ENCODE data around the gene EIF4ENIF1. TPM values are rescaled to one million over a fixed set of nuclear protein-coding genes. Genes with fewer than 3 reads are reported as not detected.

The EIF4ENIF1 gene
- total and polyA plus RNA-seq, 2 donors = 12.1 to 12.3 TPM

- no peaks in the 10 kb centered on the region for H3K27me3 ChIP-seq (ENCODE audit: control insufficient read depth in 2 of 2, insufficient read depth in 1 of 2, low read length in 1 of 2)
- H3K4me3 ChIP-seq (ENCODE audit: low read length in 2 of 2) = no peak overlapping the region
- peaks cover 41 to 55% of the 10 kb centered on the region in 2 donors for H3K36me3 ChIP-seq (ENCODE audit: control insufficient read depth in 2 of 2, insufficient read depth in 2 of 2, low read length in 1 of 2)
- no peaks in the 10 kb centered on the region for H3K9me3 ChIP-seq (ENCODE audit: control insufficient read depth in 2 of 2, insufficient read depth in 1 of 2, low read length in 1 of 2)
- DNase-seq (ENCODE audit: low read depth in 6 of 9, low spot score in 9 of 9) = no peak
- no peaks in the 10 kb centered on the region for H3K4me1 ChIP-seq (ENCODE audit: control insufficient read depth in 2 of 2, insufficient read depth in 2 of 2, low read length in 2 of 2)
- H3K27ac ChIP-seq (ENCODE audit: low read depth in 1 of 2, low read length in 1 of 2) = no peak overlapping the region
- WGBS = 99% methylated on average over 3 of the region's 3 CpGs
Observed at GRCh38 chr22:31461699-31462098, 27.9 kb downstream of the EIF4ENIF1 start.

DNA sequence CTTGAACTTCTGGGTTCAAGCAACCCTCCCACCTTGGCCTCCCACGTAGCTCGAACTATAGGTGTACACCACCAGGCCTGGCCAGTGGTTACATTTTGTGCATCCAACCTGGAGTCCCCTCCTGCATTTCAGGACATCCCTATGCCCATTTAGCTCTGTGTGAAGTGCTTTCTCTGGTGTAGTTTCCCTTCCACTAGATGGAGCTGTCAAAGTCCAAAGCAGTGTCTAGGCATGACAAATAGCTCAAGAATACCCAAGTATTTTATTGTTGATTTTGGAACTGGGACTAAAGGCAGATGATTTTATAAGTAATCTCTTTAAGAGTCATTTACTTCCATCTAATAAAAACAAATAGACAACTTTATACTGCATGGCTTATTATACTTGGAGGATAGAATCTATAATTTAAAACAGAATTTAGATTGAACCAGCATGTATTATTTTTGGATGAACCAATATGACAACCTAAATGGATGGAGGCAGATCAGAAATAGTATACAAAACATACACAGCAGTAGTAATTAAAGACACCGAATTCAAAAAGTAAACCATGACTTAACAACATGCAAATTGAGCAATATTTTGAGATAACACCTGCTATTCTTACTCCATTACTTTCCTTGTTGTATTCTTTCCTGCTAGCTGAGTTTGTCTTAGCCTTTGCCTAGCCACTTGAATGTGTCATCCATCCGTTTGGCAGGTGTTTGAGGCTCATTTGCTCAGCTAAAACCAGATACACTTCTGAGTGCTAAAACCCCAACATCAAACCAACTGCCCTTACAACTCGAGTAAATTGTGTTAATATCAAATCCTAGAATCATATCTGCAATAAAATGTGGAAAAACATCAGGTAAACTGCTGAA is 37.7 kb downstream of the EIF4ENIF1 start:
- Histone ChIP-seq H3K27me3 (ENCODE audit: control insufficient read depth in 2 of 2, insufficient read depth in 1 of 2, low read length in 1 of 2) (no peaks in the 10 kb centered on the region), H3K4me1 (ENCODE audit: control insufficient read depth in 2 of 2, insufficient read depth in 2 of 2, low read length in 2 of 2) (no peaks in the 10 kb centered on the region), H3K9me3 (ENCODE audit: control insufficient read depth in 2 of 2, insufficient read depth in 1 of 2, low read length in 1 of 2) (no peaks in the 10 kb centered on the region), H3K36me3 (ENCODE audit: control insufficient read depth in 2 of 2, insufficient read depth in 2 of 2, low read length in 1 of 2) (peaks cover 12 to 56% of the 10 kb centered on the region in 2 donors), H3K27ac (ENCODE audit: low read depth in 1 of 2, low read length in 1 of 2) (no peak overlapping the region), H3K4me3 (ENCODE audit: low read length in 2 of 2) (no peak overlapping the region)
- peak in 6 of 9 donors; percentile 2 to 55 (median 20) for DNase-seq (ENCODE audit: low read depth in 6 of 9, low spot score in 9 of 9)
- 94% methylated on average over 5 of the region's 5 CpGs for WGBS

DNA sequence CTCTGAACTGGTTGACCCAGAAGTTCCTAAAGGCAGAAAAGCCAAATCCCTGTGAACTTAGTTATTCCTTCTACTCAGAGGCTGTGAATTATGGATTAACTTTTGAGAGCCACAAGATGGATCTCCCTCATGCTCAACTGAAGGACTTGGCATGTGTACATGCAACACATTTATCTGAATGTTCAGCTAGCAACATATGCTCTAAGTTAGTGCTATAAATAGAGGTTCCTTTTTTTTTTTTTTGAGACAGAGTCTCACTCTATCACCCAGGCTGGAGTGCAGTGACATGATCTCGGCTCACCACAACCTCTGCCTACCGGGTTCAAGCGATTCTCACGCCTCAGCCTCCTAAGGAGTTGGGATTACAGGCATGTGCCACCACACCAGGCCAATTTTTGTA is 40.1 kb downstream of the EIF4ENIF1 start:
- no peak for DNase-seq (ENCODE audit: low read depth in 6 of 9, low spot score in 9 of 9)
- H3K27me3 ChIP-seq (ENCODE audit: control insufficient read depth in 2 of 2, insufficient read depth in 1 of 2, low read length in 1 of 2) = no peaks in the 10 kb centered on the region
- WGBS = 86% methylated on average over 4 of the region's 4 CpGs
- no peak overlapping the region for H3K27ac ChIP-seq (ENCODE audit: low read depth in 1 of 2, low read length in 1 of 2)
- H3K4me1 ChIP-seq (ENCODE audit: control insufficient read depth in 2 of 2, insufficient read depth in 2 of 2, low read length in 2 of 2) = no peaks in the 10 kb centered on the region
- H3K36me3 ChIP-seq (ENCODE audit: control insufficient read depth in 2 of 2, insufficient read depth in 2 of 2, low read length in 1 of 2) = peaks cover 21 to 51% of the 10 kb centered on the region in 2 donors
- H3K9me3 ChIP-seq (ENCODE audit: control insufficient read depth in 2 of 2, insufficient read depth in 1 of 2, low read length in 1 of 2) = no peaks in the 10 kb centered on the region
- H3K4me3 ChIP-seq (ENCODE audit: low read length in 2 of 2) = no peak overlapping the region

DNA sequence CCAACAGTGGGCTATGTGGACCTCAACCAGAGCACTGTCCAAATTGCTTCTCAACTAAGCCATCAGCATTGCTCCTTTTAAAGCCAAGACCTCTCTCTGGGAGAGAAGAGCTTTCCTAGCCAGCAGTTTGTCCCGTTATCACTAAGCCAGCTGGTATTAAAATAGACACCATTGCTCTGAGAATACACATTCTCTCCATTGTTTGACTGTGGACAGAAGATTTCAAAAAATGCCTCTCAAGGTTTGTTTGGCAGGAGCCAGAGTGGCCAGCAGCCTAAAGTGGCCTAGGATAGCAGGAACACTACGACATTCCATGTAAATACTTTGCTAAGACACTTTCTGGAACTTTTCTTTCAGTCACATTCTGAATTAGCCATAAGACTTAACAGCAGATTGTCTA is 41.3 kb downstream of the EIF4ENIF1 start:
- Histone ChIP-seq H3K27me3 (ENCODE audit: control insufficient read depth in 2 of 2, insufficient read depth in 1 of 2, low read length in 1 of 2) (no peaks in the 10 kb centered on the region), H3K4me3 (ENCODE audit: low read length in 2 of 2) (no peak overlapping the region), H3K4me1 (ENCODE audit: control insufficient read depth in 2 of 2, insufficient read depth in 2 of 2, low read length in 2 of 2) (no peaks in the 10 kb centered on the region), H3K9me3 (ENCODE audit: control insufficient read depth in 2 of 2, insufficient read depth in 1 of 2, low read length in 1 of 2) (no peaks in the 10 kb centered on the region), H3K36me3 (ENCODE audit: control insufficient read depth in 2 of 2, insufficient read depth in 2 of 2, low read length in 1 of 2) (peaks cover 23 to 46% of the 10 kb centered on the region in 2 donors), H3K27ac (ENCODE audit: low read depth in 1 of 2, low read length in 1 of 2) (no peak overlapping the region)
- DNase-seq (ENCODE audit: low read depth in 6 of 9, low spot score in 9 of 9) = no peak
- over 99% methylated on average over 2 of the region's 2 CpGs for WGBS

DNA sequence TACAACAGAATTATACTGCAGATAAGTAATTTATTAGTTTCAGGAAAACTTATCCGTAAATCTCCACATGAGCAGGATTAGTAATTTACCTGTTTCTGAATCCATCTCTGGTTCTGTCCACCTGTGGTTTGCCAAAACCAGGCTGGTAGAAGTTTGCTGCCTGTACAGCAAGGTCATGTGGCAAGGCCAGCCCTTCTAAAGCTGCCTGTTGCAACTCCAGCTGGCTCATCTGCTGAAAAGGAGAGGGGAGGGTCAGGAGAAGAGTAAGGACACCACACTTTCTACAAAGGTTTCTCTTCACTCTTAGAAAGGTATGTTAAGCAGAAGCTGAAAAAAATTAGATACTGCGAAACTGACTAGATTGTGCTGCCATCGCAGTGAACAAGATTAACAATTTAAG is 42.3 kb downstream of the EIF4ENIF1 start:
- Histone ChIP-seq H3K4me1 (ENCODE audit: control insufficient read depth in 2 of 2, insufficient read depth in 2 of 2, low read length in 2 of 2) (no peaks in the 10 kb centered on the region), H3K27ac (ENCODE audit: low read depth in 1 of 2, low read length in 1 of 2) (no peak overlapping the region), H3K4me3 (ENCODE audit: low read length in 2 of 2) (no peak overlapping the region), H3K27me3 (ENCODE audit: control insufficient read depth in 2 of 2, insufficient read depth in 1 of 2, low read length in 1 of 2) (no peaks in the 10 kb centered on the region), H3K9me3 (ENCODE audit: control insufficient read depth in 2 of 2, insufficient read depth in 1 of 2, low read length in 1 of 2) (no peaks in the 10 kb centered on the region), H3K36me3 (ENCODE audit: control insufficient read depth in 2 of 2, insufficient read depth in 2 of 2, low read length in 1 of 2) (peaks cover 30 to 48% of the 10 kb centered on the region in 2 donors)
- 98% methylated on average over 3 of the region's 3 CpGs for WGBS
- DNase-seq (ENCODE audit: low read depth in 6 of 9, low spot score in 9 of 9) = no peak

DNA sequence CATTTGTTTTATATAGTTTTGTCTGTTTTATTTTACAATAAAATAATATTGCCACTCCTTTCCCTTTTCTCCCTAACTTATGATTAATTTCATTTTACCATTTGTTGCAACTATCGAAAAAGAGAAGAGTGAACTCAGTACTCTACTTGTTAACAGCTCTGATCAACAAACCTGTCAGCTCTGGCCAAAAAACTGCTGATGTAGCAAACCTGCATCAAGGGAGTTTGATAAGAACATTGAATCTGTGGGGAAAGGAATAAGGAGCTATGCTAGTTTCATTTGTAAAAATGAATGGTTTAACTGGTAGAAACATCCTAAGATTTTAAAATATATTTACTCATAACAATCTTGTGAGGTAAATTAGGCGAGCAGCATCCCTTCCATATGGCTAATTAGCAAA is 42.9 kb downstream of the EIF4ENIF1 start:
- no peak overlapping the region for H3K27ac ChIP-seq (ENCODE audit: low read depth in 1 of 2, low read length in 1 of 2)
- H3K4me3 ChIP-seq (ENCODE audit: low read length in 2 of 2) = no peak overlapping the region
- DNase-seq (ENCODE audit: low read depth in 6 of 9, low spot score in 9 of 9) = no peak
- H3K4me1 ChIP-seq (ENCODE audit: control insufficient read depth in 2 of 2, insufficient read depth in 2 of 2, low read length in 2 of 2) = no peaks in the 10 kb centered on the region
- H3K9me3 ChIP-seq (ENCODE audit: control insufficient read depth in 2 of 2, insufficient read depth in 1 of 2, low read length in 1 of 2) = no peaks in the 10 kb centered on the region
- 98% methylated on average over 2 of the region's 2 CpGs for WGBS
- no peaks in the 10 kb centered on the region for H3K27me3 ChIP-seq (ENCODE audit: control insufficient read depth in 2 of 2, insufficient read depth in 1 of 2, low read length in 1 of 2)
- H3K36me3 ChIP-seq (ENCODE audit: control insufficient read depth in 2 of 2, insufficient read depth in 2 of 2, low read length in 1 of 2) = peaks cover 34 to 49% of the 10 kb centered on the region in 2 donors

- peaks cover 39 to 53% of the 10 kb centered on the region in 2 donors for H3K36me3 ChIP-seq (ENCODE audit: control insufficient read depth in 2 of 2, insufficient read depth in 2 of 2, low read length in 1 of 2)
- DNase-seq (ENCODE audit: low read depth in 6 of 9, low spot score in 9 of 9) = no peak
- no peaks in the 10 kb centered on the region for H3K27me3 ChIP-seq (ENCODE audit: control insufficient read depth in 2 of 2, insufficient read depth in 1 of 2, low read length in 1 of 2)
- H3K27ac ChIP-seq (ENCODE audit: low read depth in 1 of 2, low read length in 1 of 2) = no peak overlapping the region
- H3K4me3 ChIP-seq (ENCODE audit: low read length in 2 of 2) = no peak overlapping the region
- no peaks in the 10 kb centered on the region for H3K4me1 ChIP-seq (ENCODE audit: control insufficient read depth in 2 of 2, insufficient read depth in 2 of 2, low read length in 2 of 2)
- H3K9me3 ChIP-seq (ENCODE audit: control insufficient read depth in 2 of 2, insufficient read depth in 1 of 2, low read length in 1 of 2) = no peaks in the 10 kb centered on the region
- WGBS = 95% methylated on average over 3 of the region's 3 CpGs
Observed at GRCh38 chr22:31446208-31446607, 43.4 kb downstream of the EIF4ENIF1 start.

- H3K36me3 ChIP-seq (ENCODE audit: control insufficient read depth in 2 of 2, insufficient read depth in 2 of 2, low read length in 1 of 2) = peaks cover 44 to 57% of the 10 kb centered on the region in 2 donors
- 97% methylated on average over 3 of the region's 3 CpGs for WGBS
- H3K27me3 ChIP-seq (ENCODE audit: control insufficient read depth in 2 of 2, insufficient read depth in 1 of 2, low read length in 1 of 2) = no peaks in the 10 kb centered on the region
- DNase-seq (ENCODE audit: low read depth in 6 of 9, low spot score in 9 of 9) = no peak
- no peak overlapping the region for H3K4me3 ChIP-seq (ENCODE audit: low read length in 2 of 2)
- no peaks in the 10 kb centered on the region for H3K4me1 ChIP-seq (ENCODE audit: control insufficient read depth in 2 of 2, insufficient read depth in 2 of 2, low read length in 2 of 2)
- no peak overlapping the region for H3K27ac ChIP-seq (ENCODE audit: low read depth in 1 of 2, low read length in 1 of 2)
- no peaks in the 10 kb centered on the region for H3K9me3 ChIP-seq (ENCODE audit: control insufficient read depth in 2 of 2, insufficient read depth in 1 of 2, low read length in 1 of 2)
Observed at GRCh38 chr22:31445642-31446041, 44.0 kb downstream of the EIF4ENIF1 start.

- Histone ChIP-seq H3K4me3 (ENCODE audit: low read length in 2 of 2) (no peak overlapping the region), H3K9me3 (ENCODE audit: control insufficient read depth in 2 of 2, insufficient read depth in 1 of 2, low read length in 1 of 2) (no peaks in the 10 kb centered on the region), H3K4me1 (ENCODE audit: control insufficient read depth in 2 of 2, insufficient read depth in 2 of 2, low read length in 2 of 2) (no peaks in the 10 kb centered on the region), H3K27me3 (ENCODE audit: control insufficient read depth in 2 of 2, insufficient read depth in 1 of 2, low read length in 1 of 2) (no peaks in the 10 kb centered on the region), H3K36me3 (ENCODE audit: control insufficient read depth in 2 of 2, insufficient read depth in 2 of 2, low read length in 1 of 2) (peaks cover 56 to 75% of the 10 kb centered on the region in 2 donors), H3K27ac (ENCODE audit: low read depth in 1 of 2, low read length in 1 of 2) (no peak overlapping the region)
- 99% methylated on average over 7 of the region's 7 CpGs for WGBS
- DNase-seq (ENCODE audit: low read depth in 6 of 9, low spot score in 9 of 9) = no peak
Observed at GRCh38 chr22:31443516-31443915, 46.1 kb downstream of the EIF4ENIF1 start.
